OCI-LY3 (cell line): Measurements from ENCODE around the gene TNFRSF9.

Source experiments
- H2AFZ ChIP-seq: fragments of 200-600, 300-600 bp; shearing (Covaris generic); 2 replicates; pipeline ENCODE4 v1.6.0; 2014; ENCODE audit warnings: antibody characterized with exemption, low read depth, low read length
- H3K27ac ChIP-seq: fragments of 200-600, 300-600 bp; sonication (generic); 2 replicates; pipeline ENCODE4 v1.5.1; 2014; ENCODE audit warnings: mild to moderate bottlenecking, low read length, moderate library complexity, mixed read lengths
- H3K27me3 ChIP-seq: fragments of 200-600, 300-600 bp; sonication (generic); 2 replicates; pipeline ENCODE4 v1.6.1; 2014; ENCODE audit warnings: low read depth, low read length, mixed read lengths
- H3K36me3 ChIP-seq: fragments of 200-600, 300-600 bp; sonication (generic); replicated peaks from 2 replicates; pipeline ENCODE3; 2014; ENCODE audit warnings: low read depth, low read length, mixed read lengths
- H3K4me1 ChIP-seq: fragments of 300-600, 200-600 bp; sonication (generic); 2 replicates; pipeline ENCODE4 v1.6.1; 2014; ENCODE audit warnings: low read length, mixed read lengths
- H3K4me2 ChIP-seq: fragments of 200-600, 300-600 bp; sonication (generic); 2 replicates; pipeline ENCODE4 v1.6.1; 2014; ENCODE audit warnings: low read length, mixed read lengths
- H3K4me3 ChIP-seq: fragments of 300-600, 200-600 bp; sonication (generic); 2 replicates; pipeline ENCODE4 v1.5.1; 2014; ENCODE audit warnings: antibody characterized with exemption, mild to moderate bottlenecking, low read length, moderate library complexity
- H3K79me2 ChIP-seq: fragments of 300-600, 200-600 bp; shearing (Covaris generic); 2 replicates; pipeline ENCODE4 v1.6.1; 2014; ENCODE audit warnings: mild to moderate bottlenecking, low read length, mixed read lengths
- H3K9ac ChIP-seq: fragments of 300-600, 200-600 bp; shearing (Covaris generic); 2 replicates; pipeline ENCODE4 v1.6.0; 2014; ENCODE audit warnings: mild to moderate bottlenecking, low read length, moderate library complexity
- H3K9me3 ChIP-seq: fragments of 200-600, 300-600 bp; shearing (Covaris generic); 2 replicates; pipeline ENCODE4 v1.6.1; 2014; ENCODE audit warnings: low read length, mixed read lengths; ENCODE audit not compliant: insufficient read depth
- H4K20me1 ChIP-seq: fragments of 200-600, 300-600 bp; sonication (generic); 2 replicates; pipeline ENCODE4 v1.6.1; 2016; ENCODE audit warnings: low read length, mixed read lengths; ENCODE audit not compliant: insufficient read depth
- CTCF ChIP-seq: fragments of 200-600, 300-600 bp; sonication (generic); IDR thresholded peaks from 2 replicates; pipeline ENCODE4 v1.5.1; 2014; ENCODE audit warnings: antibody characterized with exemption, low read length, low read depth
- EZH2phosphoT487 ChIP-seq: fragments of 200-600 bp; shearing (Covaris generic); IDR thresholded peaks from 2 replicates; pipeline ENCODE4 v1.6.1; 2018; ENCODE audit warnings: antibody characterized with exemption, mixed run types, low read depth

TNFRSF9 gene

GRCh38 chr1:7873801-7874795 lies 66.5 kb downstream of the TNFRSF9 start:
- Histone ChIP-seq H3K4me2 (no peak overlapping the region), H4K20me1 (no peaks in the 10 kb centered on the region), H3K79me2 (no peaks in the 10 kb centered on the region), H2AFZ (no peak overlapping the region), H3K27me3 (no peaks in the 10 kb centered on the region), H3K4me1 (no peaks in the 10 kb centered on the region), H3K36me3 (no peaks in the 10 kb centered on the region), H3K27ac (no peak overlapping the region), H3K4me3 (no peak overlapping the region), H3K9ac (no peak overlapping the region), H3K9me3 (no peaks in the 10 kb centered on the region)
- TF ChIP-seq CTCF (no peak), EZH2phosphoT487 (no peak)

GRCh38 chr1:7871136-7871535 lies 69.5 kb downstream of the TNFRSF9 start:
- Histone ChIP-seq H3K9me3 (no peaks in the 10 kb centered on the region), H3K4me3 (no peak overlapping the region), H3K4me2 (no peak overlapping the region), H3K79me2 (no peaks in the 10 kb centered on the region), H3K4me1 (no peaks in the 10 kb centered on the region), H3K36me3 (no peaks in the 10 kb centered on the region), H4K20me1 (no peaks in the 10 kb centered on the region), H3K9ac (no peak overlapping the region), H3K27me3 (no peaks in the 10 kb centered on the region), H3K27ac (no peak overlapping the region), H2AFZ (no peak overlapping the region)
- TF ChIP-seq CTCF (no peak), EZH2phosphoT487 (no peak)

- Histone ChIP-seq H4K20me1 (no peaks in the 10 kb centered on the region), H3K27ac (no peak overlapping the region), H2AFZ (no peak overlapping the region), H3K9me3 (no peaks in the 10 kb centered on the region), H3K27me3 (no peaks in the 10 kb centered on the region), H3K9ac (no peak overlapping the region), H3K4me2 (no peak overlapping the region), H3K79me2 (no peaks in the 10 kb centered on the region), H3K4me1 (no peaks in the 10 kb centered on the region), H3K4me3 (no peak overlapping the region), H3K36me3 (no peaks in the 10 kb centered on the region)
- TF ChIP-seq EZH2phosphoT487 (no peak), CTCF (no peak)
Observed at GRCh38 chr1:7869136-7869920, 71.3 kb downstream of the TNFRSF9 start.
